ENCODE measurements around the gene GRID1.

DNA sequence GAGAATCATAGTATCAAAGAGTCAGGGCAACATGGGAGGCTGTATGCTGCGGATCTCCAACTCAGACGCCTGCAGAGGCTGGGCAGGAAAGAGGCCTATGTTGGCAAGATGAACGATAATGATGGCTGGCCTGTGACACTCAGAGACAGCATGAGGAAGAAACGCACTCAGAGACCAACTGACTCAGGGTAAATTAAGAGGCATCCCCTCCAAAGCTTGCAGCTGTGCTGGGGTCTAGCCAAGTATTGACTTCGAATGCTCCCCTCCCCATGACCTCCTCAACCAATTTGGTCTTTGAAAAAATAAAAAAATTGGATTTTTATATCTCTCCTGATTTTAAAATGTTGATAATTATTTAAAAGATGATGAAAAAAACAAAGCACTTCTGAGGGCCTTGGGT is 718.9 kb downstream of the GRID1 start:
- TF ChIP-seq RAD21 (IDR thresholded peaks at IDR 0.05; ENCODE audit: low read length), result no peak
- TF ChIP-seq, protein P1, sequence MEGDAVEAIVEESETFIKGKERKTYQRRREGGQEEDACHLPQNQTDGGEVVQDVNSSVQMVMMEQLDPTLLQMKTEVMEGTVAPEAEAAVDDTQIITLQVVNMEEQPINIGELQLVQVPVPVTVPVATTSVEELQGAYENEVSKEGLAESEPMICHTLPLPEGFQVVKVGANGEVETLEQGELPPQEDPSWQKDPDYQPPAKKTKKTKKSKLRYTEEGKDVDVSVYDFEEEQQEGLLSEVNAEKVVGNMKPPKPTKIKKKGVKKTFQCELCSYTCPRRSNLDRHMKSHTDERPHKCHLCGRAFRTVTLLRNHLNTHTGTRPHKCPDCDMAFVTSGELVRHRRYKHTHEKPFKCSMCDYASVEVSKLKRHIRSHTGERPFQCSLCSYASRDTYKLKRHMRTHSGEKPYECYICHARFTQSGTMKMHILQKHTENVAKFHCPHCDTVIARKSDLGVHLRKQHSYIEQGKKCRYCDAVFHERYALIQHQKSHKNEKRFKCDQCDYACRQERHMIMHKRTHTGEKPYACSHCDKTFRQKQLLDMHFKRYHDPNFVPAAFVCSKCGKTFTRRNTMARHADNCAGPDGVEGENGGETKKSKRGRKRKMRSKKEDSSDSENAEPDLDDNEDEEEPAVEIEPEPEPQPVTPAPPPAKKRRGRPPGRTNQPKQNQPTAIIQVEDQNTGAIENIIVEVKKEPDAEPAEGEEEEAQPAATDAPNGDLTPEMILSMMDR (IDR thresholded peaks at IDR 0.05), result no peak
- TF ChIP-seq, protein P2, sequence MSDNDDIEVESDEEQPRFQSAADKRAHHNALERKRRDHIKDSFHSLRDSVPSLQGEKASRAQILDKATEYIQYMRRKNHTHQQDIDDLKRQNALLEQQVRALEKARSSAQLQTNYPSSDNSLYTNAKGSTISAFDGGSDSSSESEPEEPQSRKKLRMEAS (IDR thresholded peaks at IDR 0.05; ENCODE audit: low read depth), result no peak
- no peak for TF ChIP-seq TAF1 (IDR thresholded peaks at IDR 0.05; ENCODE audit: borderline replicate concordance, low read depth, low read length)
- TF ChIP-seq YY1 (IDR thresholded peaks at IDR 0.05; ENCODE audit: low read depth), result no peak
- no peak for TF ChIP-seq EZH2phosphoT487 (IDR thresholded peaks at IDR 0.05; ENCODE audit: borderline replicate concordance, low read depth)
- TF ChIP-seq SIN3A (IDR thresholded peaks at IDR 0.05; ENCODE audit: borderline replicate concordance, low read depth, low read length), result no peak
